Upper lobe of left lung (tissue), 6 donors: ENCODE results near the gene ADCY5. TPM values are rescaled to one million over a fixed set of nuclear protein-coding genes. Genes with fewer than 3 reads are reported as not detected.

Experiments
- ATAC-seq, 2 donors: fragments of 200-7000 bp; cut with Tn5 transposase; one replicate each; pipeline ENCODE4 v1.9.1; 2022; ENCODE audit warnings: mild to moderate bottlenecking in 2 of 2, moderate library complexity in 2 of 2; ENCODE audit not compliant: low FRiP score in 2 of 2
- DNase-seq, 2 donors: peaks; one replicate each; pipeline ENCODE4 v3.0.0-alpha.2; 2019 to 2020
- H3K27ac ChIP-seq, 4 donors: fragments of 200-600 bp; sonication (generic); one replicate each; pipeline ENCODE4 v1.5.1; 2016 to 2019
- H3K27me3 ChIP-seq, 4 donors: fragments of 200-600 bp; sonication (generic); one replicate each; pipeline ENCODE4 v1.5.1; 2017 to 2019
- H3K36me3 ChIP-seq, 4 donors: fragments of 200-600 bp; sonication (generic); one replicate each; pipeline ENCODE4 v1.5.1; 2016 to 2019
- H3K4me1 ChIP-seq, 4 donors: fragments of 200-600 bp; sonication (generic); one replicate each; pipeline ENCODE4 v1.5.1; 2018 to 2019
- H3K4me3 ChIP-seq, 4 donors: fragments of 200-600 bp; sonication (generic); one replicate each; pipeline ENCODE4 v1.5.1; 2017 to 2019; ENCODE audit warnings: mild to moderate bottlenecking in 2 of 4, moderate library complexity in 1 of 4
- H3K9me3 ChIP-seq, 4 donors: fragments of 200-600 bp; sonication (generic); one replicate each; pipeline ENCODE4 v1.5.1; 2018 to 2019
- CTCF ChIP-seq, 6 experiments: fragments of 450-650 bp in 4 of 6; fragments of 200-600 bp in 2 of 6; sonication (generic) in 2 of 6; IDR thresholded peaks; one replicate each; pipeline ENCODE4 v1.5.1; 2016 to 2019; ENCODE audit warnings: antibody characterized with exemption in 6 of 6
- EP300 ChIP-seq, 4 donors: sonication (generic); formaldehyde crosslinking; IDR thresholded peaks; one replicate each; pipeline ENCODE4 v1.5.1; 2017; ENCODE audit warnings: antibody characterized with exemption in 4 of 4, control low read depth in 2 of 4
- POLR2A ChIP-seq, 4 donors: fragments of 450-650 bp; IDR thresholded peaks; one replicate each; pipeline ENCODE4 v1.5.1; 2016 to 2017; ENCODE audit warnings: antibody characterized with exemption in 4 of 4, mild to moderate bottlenecking in 2 of 4
- POLR2AphosphoS5 ChIP-seq, 2 donors: sonication (generic); formaldehyde crosslinking; IDR thresholded peaks; one replicate each; pipeline ENCODE4 v1.5.1; 2017; ENCODE audit warnings: antibody characterized with exemption in 2 of 2
- WGBS, 2 donors: methylation state at CpG; one replicate each; pipeline ENCODE4 v1.1.5; 2017 to 2018; 5-methylcytosine and 5-hydroxymethylcytosine counted together
- total RNA-seq, 6 donors: library from RNA; depleted of rRNA in 4 of 6; stranded (reverse); fragments of >200 nt in 4 of 6; gene quantifications; one replicate each; pipeline versions ENCODE4 v1.1.0 to v1.2.1, GENCODE V29; 2016 to 2021
- donor health status: DM: no; HTN: no; CAD: no; lungs with moderate emphysema.
- donor health status: DM: no; HTN: yes; CAD: no; lungs with severe emphysema.

The ADCY5 gene
- total RNA-seq, 6 donors from 2014 or later, result 2.1 to 23.0 (median 3.2) TPM

GRCh38 chr3:123353850-123354233, 95.0 kb downstream of the ADCY5 start:
- no peaks in the 10 kb centered on the region for H3K36me3 ChIP-seq
- H3K4me3 ChIP-seq, result no peak overlapping the region
- TF ChIP-seq CTCF (IDR thresholded peaks at IDR 0.05), result no peak
- no peak for TF ChIP-seq POLR2AphosphoS5 (IDR thresholded peaks at IDR 0.05)
- no peak for TF ChIP-seq POLR2A (IDR thresholded peaks at IDR 0.05)
- no peak for TF ChIP-seq EP300 (IDR thresholded peaks at IDR 0.05)
- ATAC-seq (no peak), DNase-seq (no peak)
- no peaks in the 10 kb centered on the region for H3K4me1 ChIP-seq
- no peaks in the 10 kb centered on the region for H3K27me3 ChIP-seq
- no peak overlapping the region for H3K27ac ChIP-seq
- H3K9me3 ChIP-seq, result no peaks in the 10 kb centered on the region
- 82 to 88% methylated on average over 3 of the region's 3 CpGs for WGBS, 2 donors

- H3K4me1 ChIP-seq, result no peaks in the 10 kb centered on the region
- TF ChIP-seq POLR2A (IDR thresholded peaks at IDR 0.05) (no peak), POLR2AphosphoS5 (IDR thresholded peaks at IDR 0.05) (no peak)
- no peaks in the 10 kb centered on the region for H3K36me3 ChIP-seq
- H3K27me3 ChIP-seq, result no peaks in the 10 kb centered on the region
- DNase-seq (no peak), ATAC-seq (no peak)
- no peaks in the 10 kb centered on the region for H3K9me3 ChIP-seq
- WGBS, 2 donors, result 92 to 94% methylated on average over 10 of the region's 10 CpGs
- no peak overlapping the region for H3K27ac ChIP-seq
- H3K4me3 ChIP-seq, result no peak overlapping the region
Measured at GRCh38 chr3:123353227-123353849, 95.6 kb downstream of the ADCY5 start.

GRCh38 chr3:123352134-123352554, 96.7 kb downstream of the ADCY5 start:
- no peaks in the 10 kb centered on the region for H3K4me1 ChIP-seq
- no peaks in the 10 kb centered on the region for H3K36me3 ChIP-seq
- DNase-seq (no peak), ATAC-seq (peak in 1 of 2 donors; percentile 34)
- no peak for TF ChIP-seq POLR2A (IDR thresholded peaks at IDR 0.05)
- TF ChIP-seq EP300 (IDR thresholded peaks at IDR 0.05), result no peak
- no peaks in the 10 kb centered on the region for H3K9me3 ChIP-seq
- H3K27me3 ChIP-seq, result no peaks in the 10 kb centered on the region
- H3K4me3 ChIP-seq, result no peak overlapping the region
- whole genome bisulfite sequencing, 2 donors, result 68 to 73% methylated on average over 2 to 12 of the region's 15 CpGs
- H3K27ac ChIP-seq, result no peak overlapping the region

GRCh38 chr3:123351501-123351900, 97.4 kb downstream of the ADCY5 start:
- no peaks in the 10 kb centered on the region for H3K4me1 ChIP-seq
- DNase-seq (no peak), ATAC-seq (no peak)
- H3K4me3 ChIP-seq, result no peak overlapping the region
- no peaks in the 10 kb centered on the region for H3K36me3 ChIP-seq
- H3K9me3 ChIP-seq, result no peaks in the 10 kb centered on the region
- H3K27me3 ChIP-seq, result no peaks in the 10 kb centered on the region
- no peak overlapping the region for H3K27ac ChIP-seq
- TF ChIP-seq POLR2A (IDR thresholded peaks at IDR 0.05) (no peak), CTCF (IDR thresholded peaks at IDR 0.05) (no peak), POLR2AphosphoS5 (IDR thresholded peaks at IDR 0.05) (no peak), EP300 (IDR thresholded peaks at IDR 0.05) (no peak)
- whole genome bisulfite sequencing, 2 donors, result 80 to 88% methylated on average over 1 to 4 of the region's 4 CpGs

- DNase-seq (no peak), ATAC-seq (no peak)
- H3K9me3 ChIP-seq, result no peaks in the 10 kb centered on the region
- no peaks in the 10 kb centered on the region for H3K4me1 ChIP-seq
- no peak overlapping the region for H3K4me3 ChIP-seq
- H3K36me3 ChIP-seq, result no peaks in the 10 kb centered on the region
- no peak overlapping the region for H3K27ac ChIP-seq
- TF ChIP-seq POLR2AphosphoS5 (IDR thresholded peaks at IDR 0.05) (no peak), POLR2A (IDR thresholded peaks at IDR 0.05) (no peak), CTCF (IDR thresholded peaks at IDR 0.05) (no peak), EP300 (IDR thresholded peaks at IDR 0.05) (no peak)
- WGBS, 2 donors, result 80 to 87% methylated on average over 5 to 6 of the region's 6 CpGs
- H3K27me3 ChIP-seq, result no peaks in the 10 kb centered on the region
Measured at GRCh38 chr3:123350971-123351370, 97.9 kb downstream of the ADCY5 start.
